ENCODE data around the gene IL10RA.
"Not testable (repeated sequence)": the region's sequence is repeated elsewhere in the genome, so short reads cannot be mapped to it uniquely, and the experiment has no call there.

The IL10RA gene

DNA sequence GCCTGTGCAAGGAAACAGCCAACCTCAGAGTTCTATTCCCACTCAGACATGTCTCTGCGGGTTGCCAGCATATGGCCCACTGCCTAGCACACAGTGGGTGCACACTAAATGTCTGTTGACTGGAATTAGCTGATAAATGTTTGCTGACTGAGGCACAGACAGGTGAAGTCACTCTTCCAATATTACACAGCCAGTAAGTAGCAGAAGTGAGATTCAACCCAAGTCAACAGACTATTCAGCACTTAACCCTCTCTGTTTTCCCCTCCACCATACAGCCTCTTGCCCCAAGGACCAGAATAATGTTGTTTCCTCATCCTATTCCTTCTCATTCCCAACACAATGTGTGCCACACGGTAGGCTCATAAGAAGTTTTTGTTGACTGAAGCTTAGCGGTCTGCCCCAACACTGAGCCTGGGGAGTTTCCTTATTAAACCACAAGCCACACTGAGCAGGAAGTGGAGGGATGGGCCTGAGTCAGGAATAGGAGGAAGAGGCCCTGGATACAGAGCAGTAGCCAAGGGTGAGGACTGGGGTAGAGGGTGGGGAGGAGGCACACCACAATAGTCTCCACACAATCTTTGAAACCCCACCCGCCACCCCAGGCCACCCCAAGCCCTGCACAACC lies 15.7 kb upstream of the IL10RA start:
- peak; percentile 78 for FAIRE-seq
- TF ChIP-seq TAF1 (IDR thresholded peaks at IDR 0.05; ENCODE audit: borderline replicate concordance, low read depth, low read length) (no peak), POLR2AphosphoS5 (IDR thresholded peaks at IDR 0.05; ENCODE audit: low read depth, low read length) (no peak), POLR2A (IDR thresholded peaks at IDR 0.05; ENCODE audit: low read depth, low read length) (no peak)
- DNase-seq (ENCODE audit: insufficient read length), result no peak

GRCh38 chr11:117972044-117972443 lies 14.2 kb upstream of the IL10RA start:
- no peak for FAIRE-seq
- DNase-seq (ENCODE audit: insufficient read length), result no peak
- no peak for TF ChIP-seq POLR2AphosphoS5 (IDR thresholded peaks at IDR 0.05; ENCODE audit: low read depth, low read length)
- TF ChIP-seq POLR2A (IDR thresholded peaks at IDR 0.05; ENCODE audit: low read depth, low read length), result no peak
- TF ChIP-seq TAF1 (IDR thresholded peaks at IDR 0.05; ENCODE audit: borderline replicate concordance, low read depth, low read length), result no peak

- FAIRE-seq (no peak), DNase-seq (ENCODE audit: insufficient read length) (no peak)
- TF ChIP-seq POLR2A (IDR thresholded peaks at IDR 0.05; ENCODE audit: low read depth, low read length) (no peak), TAF1 (IDR thresholded peaks at IDR 0.05; ENCODE audit: borderline replicate concordance, low read depth, low read length) (no peak), POLR2AphosphoS5 (IDR thresholded peaks at IDR 0.05; ENCODE audit: low read depth, low read length) (no peak)
Observed at GRCh38 chr11:117972629-117973502, 13.3 kb upstream of the IL10RA start.

- FAIRE-seq, result no peak
- no peak for DNase-seq (ENCODE audit: insufficient read length)
- no peak for TF ChIP-seq TAF1 (IDR thresholded peaks at IDR 0.05; ENCODE audit: borderline replicate concordance, low read depth, low read length)
- no peak for TF ChIP-seq POLR2AphosphoS5 (IDR thresholded peaks at IDR 0.05; ENCODE audit: low read depth, low read length)
- TF ChIP-seq POLR2A (IDR thresholded peaks at IDR 0.05; ENCODE audit: low read depth, low read length), result no peak
Observed at GRCh38 chr11:117973503-117973860, 12.7 kb upstream of the IL10RA start.

GRCh38 chr11:117976445-117976844 lies 9.7 kb upstream of the IL10RA start:
- TF ChIP-seq TAF1 (IDR thresholded peaks at IDR 0.05; ENCODE audit: borderline replicate concordance, low read depth, low read length) (no peak), POLR2AphosphoS5 (IDR thresholded peaks at IDR 0.05; ENCODE audit: low read depth, low read length) (no peak), POLR2A (IDR thresholded peaks at IDR 0.05; ENCODE audit: low read depth, low read length) (no peak)
- DNase-seq (ENCODE audit: insufficient read length), result no peak
- FAIRE-seq, result peak; percentile 33

DNA sequence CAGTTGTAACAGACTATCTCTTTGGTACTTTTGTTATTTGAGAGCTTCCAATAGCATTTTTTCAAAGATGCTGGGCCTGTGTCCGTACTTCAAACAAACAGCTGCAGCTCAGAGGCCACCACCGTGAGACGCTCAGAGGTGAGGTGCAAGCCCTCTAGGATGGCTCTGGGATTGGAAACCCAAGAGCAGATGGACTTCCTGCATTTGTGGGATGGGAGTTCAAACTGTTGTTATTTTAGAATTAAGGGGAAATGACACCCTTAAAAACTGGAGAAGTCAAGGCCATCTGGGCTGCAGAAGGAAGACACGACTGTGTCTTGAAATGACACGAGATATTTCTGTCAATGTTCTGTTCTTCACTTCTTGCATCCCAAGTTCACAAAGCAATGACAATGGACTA lies 9.2 kb upstream of the IL10RA start:
- DNase-seq (ENCODE audit: insufficient read length) (no peak), FAIRE-seq (peak; percentile 5)
- TF ChIP-seq POLR2AphosphoS5 (IDR thresholded peaks at IDR 0.05; ENCODE audit: low read depth, low read length) (no peak), POLR2A (IDR thresholded peaks at IDR 0.05; ENCODE audit: low read depth, low read length) (no peak), TAF1 (IDR thresholded peaks at IDR 0.05; ENCODE audit: borderline replicate concordance, low read depth, low read length) (no peak)

GRCh38 chr11:117977612-117978264 lies 8.5 kb upstream of the IL10RA start:
- not testable (repeated sequence) for DNase-seq (ENCODE audit: insufficient read length); FAIRE-seq

DNA sequence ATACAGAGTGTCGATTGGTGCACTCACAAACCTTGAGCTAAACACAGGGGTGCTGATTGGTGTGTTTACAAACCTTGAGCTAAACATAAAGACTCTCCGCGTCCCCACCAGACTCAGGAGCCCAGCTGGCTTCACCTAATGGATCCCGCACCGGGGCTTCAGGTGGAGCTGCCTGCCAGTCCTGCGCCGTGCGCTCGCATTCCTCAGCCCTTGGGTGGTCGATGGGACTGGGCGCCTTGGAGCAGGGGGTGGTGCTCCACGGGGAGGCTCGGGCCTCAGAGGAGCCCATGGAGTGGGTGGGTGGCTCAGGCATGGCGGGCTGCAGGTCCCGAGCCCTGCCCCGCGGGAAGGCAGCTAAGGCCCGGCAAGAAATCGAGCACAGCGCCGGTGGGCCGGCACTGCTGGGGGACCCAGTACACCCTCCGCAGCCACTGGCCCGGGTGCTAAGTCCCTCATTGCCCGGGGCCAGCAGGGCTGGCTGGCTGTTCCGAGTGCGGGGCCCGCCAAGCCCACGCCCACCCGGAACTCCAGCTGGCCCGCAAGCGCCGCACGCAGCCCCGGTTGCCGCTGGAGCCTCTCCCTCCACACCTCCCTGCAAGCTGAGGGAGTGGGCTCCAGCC lies 7.8 kb upstream of the IL10RA start:
- FAIRE-seq; DNase-seq (ENCODE audit: insufficient read length): not testable (repeated sequence)

- TF ChIP-seq POLR2AphosphoS5 (IDR thresholded peaks at IDR 0.05; ENCODE audit: low read depth, low read length) (no peak), POLR2A (IDR thresholded peaks at IDR 0.05; ENCODE audit: low read depth, low read length) (no peak), TAF1 (IDR thresholded peaks at IDR 0.05; ENCODE audit: borderline replicate concordance, low read depth, low read length) (no peak)
- DNase-seq (ENCODE audit: insufficient read length) (no peak), FAIRE-seq (peak; percentile 81)
Observed at GRCh38 chr11:117978991-117979390, 7.2 kb upstream of the IL10RA start.

- TF ChIP-seq POLR2AphosphoS5 (IDR thresholded peaks at IDR 0.05; ENCODE audit: low read depth, low read length) (no peak), TAF1 (IDR thresholded peaks at IDR 0.05; ENCODE audit: borderline replicate concordance, low read depth, low read length) (no peak), POLR2A (IDR thresholded peaks at IDR 0.05; ENCODE audit: low read depth, low read length) (no peak)
- FAIRE-seq, result peak; percentile 85
- no peak for DNase-seq (ENCODE audit: insufficient read length)
Observed at GRCh38 chr11:117979481-117980211, 6.5 kb upstream of the IL10RA start.

GRCh38 chr11:117980280-117980679 lies 5.9 kb upstream of the IL10RA start:
- no peak for DNase-seq (ENCODE audit: insufficient read length)
- TF ChIP-seq POLR2AphosphoS5 (IDR thresholded peaks at IDR 0.05; ENCODE audit: low read depth, low read length), result no peak
- TF ChIP-seq TAF1 (IDR thresholded peaks at IDR 0.05; ENCODE audit: borderline replicate concordance, low read depth, low read length), result no peak
- TF ChIP-seq POLR2A (IDR thresholded peaks at IDR 0.05; ENCODE audit: low read depth, low read length), result no peak
- FAIRE-seq, result no peak
